GM13977 (cell line): ENCODE measurements around the gene HMGCS2.

Experiments
- DNase-seq: peaks from one replicate; pipeline ENCODE4 v3.0.0; 2012; ENCODE audit warnings: low spot score
- in situ Hi-C: fragments of 300-500 bp; cut with MboI; formaldehyde crosslinking; loops from one replicate; pipeline ENCODE4 v1.12.0; 2022; ENCODE audit warnings: low sequenced_read_pairs, low pct_unique_long_range_greater_than_20kb, mixed read lengths, inconsistent platforms; ENCODE audit not compliant: unreplicated experiment
- TF ChIP-seq, protein P1 (sequence below): IDR thresholded peaks from 2 replicates; pipeline ENCODE4 v1.5.1; 2012; ENCODE audit warnings: mild to moderate bottlenecking, control low read depth; ENCODE audit not compliant: insufficient read depth; ENCODE audit errors: extremely low read depth, missing control alignments

Gene HMGCS2

GRCh38 chr1:119701659-119702058 lies 67.0 kb downstream of the HMGCS2 start:
- no peak for DNase-seq
- in situ Hi-C loops = no loop called here
- TF ChIP-seq, protein P1, sequence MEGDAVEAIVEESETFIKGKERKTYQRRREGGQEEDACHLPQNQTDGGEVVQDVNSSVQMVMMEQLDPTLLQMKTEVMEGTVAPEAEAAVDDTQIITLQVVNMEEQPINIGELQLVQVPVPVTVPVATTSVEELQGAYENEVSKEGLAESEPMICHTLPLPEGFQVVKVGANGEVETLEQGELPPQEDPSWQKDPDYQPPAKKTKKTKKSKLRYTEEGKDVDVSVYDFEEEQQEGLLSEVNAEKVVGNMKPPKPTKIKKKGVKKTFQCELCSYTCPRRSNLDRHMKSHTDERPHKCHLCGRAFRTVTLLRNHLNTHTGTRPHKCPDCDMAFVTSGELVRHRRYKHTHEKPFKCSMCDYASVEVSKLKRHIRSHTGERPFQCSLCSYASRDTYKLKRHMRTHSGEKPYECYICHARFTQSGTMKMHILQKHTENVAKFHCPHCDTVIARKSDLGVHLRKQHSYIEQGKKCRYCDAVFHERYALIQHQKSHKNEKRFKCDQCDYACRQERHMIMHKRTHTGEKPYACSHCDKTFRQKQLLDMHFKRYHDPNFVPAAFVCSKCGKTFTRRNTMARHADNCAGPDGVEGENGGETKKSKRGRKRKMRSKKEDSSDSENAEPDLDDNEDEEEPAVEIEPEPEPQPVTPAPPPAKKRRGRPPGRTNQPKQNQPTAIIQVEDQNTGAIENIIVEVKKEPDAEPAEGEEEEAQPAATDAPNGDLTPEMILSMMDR = no peak

GRCh38 chr1:119700326-119700725 lies 68.4 kb downstream of the HMGCS2 start:
- no peak for DNase-seq
- in situ Hi-C loops = no loop called here
- TF ChIP-seq, protein P1 = no peak
